Heart left ventricle (tissue), 16 donors: ENCODE results near the gene GLB1L. TPM values are rescaled to one million over a fixed set of nuclear protein-coding genes. Genes with fewer than 3 reads are reported as not detected.
A peak's percentile ranks its signal among the peaks of the same experiment; 100 is the strongest.

ENCODE experiments used
- ATAC-seq, 4 donors: fragments of 200-7000 bp; cut with Tn5 transposase; one replicate each; pipeline ENCODE4 v1.9.1; 2020 to 2022; ENCODE audit warnings: moderate library complexity in 4 of 4, mild to moderate bottlenecking in 3 of 4, moderate number of reproducible peaks in 1 of 4
- DNase-seq, 5 donors: peaks; one replicate each; pipeline ENCODE4 v3.0.0-alpha.2; 2020
- H3K27ac ChIP-seq, 12 donors: fragments of 200-600 bp; sonication (generic) in 4 of 12; one replicate each; pipeline versions ENCODE4 v1.5.0 to v1.8.0; 2016 to 2022; ENCODE audit warnings: mild to moderate bottlenecking in 2 of 12
- H3K27me3 ChIP-seq, 9 donors: fragments of 200-600 bp; sonication (generic) in 2 of 9; one replicate each; pipeline versions ENCODE4 v1.5.1 to v1.8.0; 2016 to 2022; ENCODE audit warnings: mild to moderate bottlenecking in 3 of 9
- H3K36me3 ChIP-seq, 9 donors: fragments of 200-600 bp; sonication (generic) in 2 of 9; one replicate each; pipeline versions ENCODE4 v1.5.0 to v1.8.0; 2018 to 2022; ENCODE audit warnings: mild to moderate bottlenecking in 2 of 9
- H3K4me1 ChIP-seq, 12 donors: fragments of 200-600 bp; sonication (generic) in 4 of 12; one replicate each; pipeline versions ENCODE4 v1.5.0 to v1.8.0; 2016 to 2022; ENCODE audit warnings: mild to moderate bottlenecking in 3 of 12
- H3K4me3 ChIP-seq, 12 donors: fragments of 200-600 bp; sonication (generic) in 4 of 12; one replicate each; pipeline versions ENCODE4 v1.5.0 to v1.8.0; 2017 to 2022; ENCODE audit warnings: mild to moderate bottlenecking in 9 of 12, moderate library complexity in 4 of 12
- H3K9me3 ChIP-seq, 12 donors: fragments of 200-600 bp; sonication (generic) in 4 of 12; one replicate each; pipeline versions ENCODE4 v1.5.0 to v1.8.0; 2016 to 2022; ENCODE audit warnings: mild to moderate bottlenecking in 1 of 12
- POLR2A ChIP-seq, 2 donors: fragments of 450-650 bp; IDR thresholded peaks; one replicate each; pipeline ENCODE4 v1.6.1; 2017; ENCODE audit warnings: antibody characterized with exemption in 2 of 2, mild to moderate bottlenecking in 2 of 2, moderate library complexity in 2 of 2
- WGBS, 4 donors: extraction: QIAGEN DNeasy Blood & Tissue Kit in 2 of 4; methylation state at CpG; one replicate each; pipeline versions ENCODE4 v1.1.5 to v1.1.7; 2013 to 2018; 5-methylcytosine and 5-hydroxymethylcytosine counted together
- intact Hi-C, 10 donors: fragments of 100-400 bp; cut with DNase I; formaldehyde crosslinking; loops; one replicate each; pipeline versions ENCODE4 v1.11.1 to v1.14.2; 2022
- polyA plus RNA-seq, 2 donors: library from polyadenylated mRNA; stranded (reverse); fragments of 200-250 nt; gene quantifications; one replicate each; pipeline ENCODE4 v1.2.3, GENCODE V29; 2013
- total RNA-seq, 9 donors: library from RNA; depleted of rRNA in 2 of 9; stranded (reverse); fragments of >200 nt in 2 of 9; fragmentation: NEBNext Ultra II Directional in 3 of 9; extraction: Animal tissue kit (Norgen Biotek cat#: 25700) in 3 of 9; gene quantifications; one replicate each; pipeline versions ENCODE4 v1.1.0 to v1.2.4, GENCODE V29; 2016 to 2023
- TF ChIP-seq, protein P1 (sequence below), 12 donors: fragments of 200-600 bp; sonication (generic) in 4 of 12; IDR thresholded peaks; one replicate each; pipeline versions ENCODE4 v1.5.0 to v1.8.0; 2018 to 2022; ENCODE audit warnings: antibody characterized with exemption in 12 of 12, mild to moderate bottlenecking in 5 of 12
- donor health status: ischemic (EF 13 %, LVEDD 7.1; RV severe dilation, severe dysfunction).
- donor health status: healthy with polysubstance abuse.
- donor health status: DM: no; HTN: yes; CAD: no.
- donor health status: DM: no; HTN: no; CAD: no.
- donor health status: ischemic (EF 25% LVEDD 6.9; RV normal size, moderate dysfunction).
- donor health status: ischemic (EF 25% LVEDD 5.7; RV mildly dilated, moderate dysfunction).
- donor health status: healthy.
- donor health status: DM: yes; HTN: yes; CAD: no.
- donor health status: ischemic (EF 35%, LVEDD 5.7; RV mildly dilated, moderate dysfunction).
- donor health status: nonischemic (EF 11% LVEDD 7.7; RV severe dilation, severe dysfunction).
- donor health status: DM: yes; HTN: yes; CAD: no.
- donor health status: PGD.
- donor health status: ischemic (EF 29% LVEDD 5.4; RV normal size, mild dysfunction).
- donor health status: nonischemic (EF 23%, LVEDD 6.1; RV moderate dilation, normal function).

Gene GLB1L
- total and polyA plus RNA-seq, 11 donors: 1.3 to 7.9 (median 2.4) TPM

DNA sequence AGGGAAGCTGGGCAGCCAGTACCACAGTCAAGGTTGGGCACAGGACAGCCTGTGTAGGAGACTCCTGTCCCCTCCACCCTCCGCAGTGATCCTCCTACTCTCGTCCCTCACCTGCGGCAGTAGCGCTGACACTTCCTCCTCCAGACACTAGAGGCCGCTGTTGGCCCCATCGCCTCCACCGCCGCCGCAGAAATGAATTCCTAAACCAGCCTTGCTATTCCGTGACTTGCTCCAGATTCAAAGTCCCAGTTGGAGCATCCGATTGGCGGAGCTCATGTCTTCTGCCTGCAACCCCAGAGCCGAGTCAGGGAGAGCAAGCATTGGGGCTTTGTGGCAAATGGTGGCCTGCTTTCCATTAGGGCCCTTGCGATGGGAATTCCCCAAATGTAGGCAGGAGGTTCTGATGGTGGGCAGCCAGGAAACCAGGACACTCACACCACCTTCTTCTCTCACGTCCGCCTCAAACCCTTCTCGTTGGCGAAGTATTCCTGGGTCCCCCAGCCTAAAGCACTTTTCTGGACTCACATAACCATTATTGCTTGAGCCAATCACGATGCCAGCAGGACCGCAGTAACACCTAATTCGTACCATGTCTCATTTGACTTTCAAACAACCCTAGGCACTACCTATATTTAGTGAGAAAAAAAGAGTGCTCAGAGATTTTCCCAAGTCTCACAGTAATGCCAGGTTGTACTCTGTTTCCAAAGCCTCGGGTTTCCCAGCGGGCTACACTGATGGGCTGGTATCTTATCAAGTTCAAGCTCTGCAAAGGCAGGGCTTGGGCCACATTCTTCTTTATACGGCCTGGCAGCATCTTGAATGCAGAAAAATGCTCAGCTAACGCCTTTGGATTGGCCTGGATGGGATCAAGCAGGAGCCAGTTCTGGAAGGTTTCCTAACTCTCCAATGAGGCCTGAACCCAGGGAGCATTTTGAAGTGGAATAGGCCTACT lies 32.7 kb upstream of the GLB1L start:
- Histone ChIP-seq H3K4me3 (peak overlapping the region in 6 of 12 donors; percentile 14 to 89 (median 46)), H3K27ac (peak overlapping the region; percentile 72 to 100 (median 99)), H3K9me3 (no peaks in the 10 kb centered on the region), H3K36me3 (peaks cover 0 to 28% (median 27%) of the 10 kb centered on the region in 9 donors), H3K4me1 (peaks cover 7 to 50% (median 31%) of the 10 kb centered on the region in 12 donors), H3K27me3 (no peaks in the 10 kb centered on the region)
- 22 to 26% (median 25%) methylated on average over 24 to 25 of the region's 25 CpGs for WGBS, 4 donors
- intact Hi-C loops: loop anchor here in 8 of 10 donors (1.0 to 5.0 kb wide), 9 partner anchors 16 to 489 kb away; partner anchors contain the start of genes CNPPD1 (in 5 of the 8), RETREG2 (in 3 of the 8), GLB1L (in 1 of the 8) and STK16 (in 1 of the 8)
- DNase-seq (peak; percentile 75 to 88 (median 79)), ATAC-seq (peak; percentile 2 to 34 (median 14))
- TF ChIP-seq, protein P1, sequence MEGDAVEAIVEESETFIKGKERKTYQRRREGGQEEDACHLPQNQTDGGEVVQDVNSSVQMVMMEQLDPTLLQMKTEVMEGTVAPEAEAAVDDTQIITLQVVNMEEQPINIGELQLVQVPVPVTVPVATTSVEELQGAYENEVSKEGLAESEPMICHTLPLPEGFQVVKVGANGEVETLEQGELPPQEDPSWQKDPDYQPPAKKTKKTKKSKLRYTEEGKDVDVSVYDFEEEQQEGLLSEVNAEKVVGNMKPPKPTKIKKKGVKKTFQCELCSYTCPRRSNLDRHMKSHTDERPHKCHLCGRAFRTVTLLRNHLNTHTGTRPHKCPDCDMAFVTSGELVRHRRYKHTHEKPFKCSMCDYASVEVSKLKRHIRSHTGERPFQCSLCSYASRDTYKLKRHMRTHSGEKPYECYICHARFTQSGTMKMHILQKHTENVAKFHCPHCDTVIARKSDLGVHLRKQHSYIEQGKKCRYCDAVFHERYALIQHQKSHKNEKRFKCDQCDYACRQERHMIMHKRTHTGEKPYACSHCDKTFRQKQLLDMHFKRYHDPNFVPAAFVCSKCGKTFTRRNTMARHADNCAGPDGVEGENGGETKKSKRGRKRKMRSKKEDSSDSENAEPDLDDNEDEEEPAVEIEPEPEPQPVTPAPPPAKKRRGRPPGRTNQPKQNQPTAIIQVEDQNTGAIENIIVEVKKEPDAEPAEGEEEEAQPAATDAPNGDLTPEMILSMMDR (IDR thresholded peaks at IDR 0.05): peak; percentile 97 to 100 (median 98)
- no peak for TF ChIP-seq POLR2A (IDR thresholded peaks at IDR 0.05)

DNA sequence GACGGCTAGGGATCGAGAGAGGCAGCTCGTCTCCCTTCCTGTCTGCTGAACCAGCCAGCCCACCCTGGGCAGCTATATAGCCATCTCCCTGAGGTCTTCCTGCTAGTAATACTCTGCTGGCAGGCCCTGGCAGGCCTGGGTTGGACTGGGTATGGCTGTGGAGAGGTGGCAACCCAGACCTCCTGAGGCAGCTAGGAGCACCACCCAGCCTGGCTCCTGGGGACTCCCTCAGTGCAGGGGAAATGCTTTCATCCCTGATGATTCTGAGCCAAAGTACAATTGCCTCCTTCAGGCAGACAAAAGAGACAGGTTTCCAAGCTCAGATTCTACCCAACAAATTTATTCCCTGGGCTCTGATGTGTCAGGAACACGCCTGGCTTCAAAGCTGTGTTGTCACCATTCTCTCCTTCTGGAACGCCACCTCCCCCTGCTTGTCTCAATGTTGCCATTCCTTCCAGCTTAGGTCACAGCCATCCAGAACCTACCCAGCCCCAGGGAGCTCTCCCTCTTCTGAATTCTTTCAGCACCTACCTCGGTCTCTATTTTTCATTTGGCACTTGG lies 29.2 kb upstream of the GLB1L start:
- peak in 4 of 5 donors; percentile 54 to 77 (median 68) for DNase-seq
- Histone ChIP-seq H3K9me3 (no peaks in the 10 kb centered on the region), H3K36me3 (no peaks in the 10 kb centered on the region), H3K4me1 (peaks cover 7 to 33% (median 24%) of the 10 kb centered on the region in 12 donors), H3K27me3 (no peaks in the 10 kb centered on the region), H3K4me3 (no peak overlapping the region), H3K27ac (peak overlapping the region; percentile 55 to 98 (median 88))
- ATAC-seq: peak; percentile 25 to 52 (median 45)
- WGBS, 4 donors: 4 to 33% (median 24%) methylated on average over 3 to 6 of the region's 6 CpGs
- intact Hi-C loops: no loop called here
- TF ChIP-seq, protein P1 (IDR thresholded peaks at IDR 0.05): no peak
- no peak for TF ChIP-seq POLR2A (IDR thresholded peaks at IDR 0.05)

- Histone ChIP-seq H3K9me3 (no peaks in the 10 kb centered on the region), H3K4me1 (peaks cover 7 to 36% (median 22%) of the 10 kb centered on the region in 12 donors), H3K27me3 (no peaks in the 10 kb centered on the region), H3K27ac (peak overlapping the region; percentile 55 to 98 (median 88)), H3K4me3 (no peak overlapping the region), H3K36me3 (no peaks in the 10 kb centered on the region)
- intact Hi-C loops: no loop called here
- TF ChIP-seq POLR2A (IDR thresholded peaks at IDR 0.05): no peak
- TF ChIP-seq, protein P1 (IDR thresholded peaks at IDR 0.05): no peak
- ATAC-seq (peak in 1 of 4 donors; percentile 21), DNase-seq (peak in 2 of 5 donors; percentile 9 to 43)
- 65 to 76% (median 73%) methylated on average over 3 of the region's 3 CpGs for WGBS, 4 donors
Measured at GRCh38 chr2:219273937-219274336, 28.7 kb upstream of the GLB1L start.

DNA sequence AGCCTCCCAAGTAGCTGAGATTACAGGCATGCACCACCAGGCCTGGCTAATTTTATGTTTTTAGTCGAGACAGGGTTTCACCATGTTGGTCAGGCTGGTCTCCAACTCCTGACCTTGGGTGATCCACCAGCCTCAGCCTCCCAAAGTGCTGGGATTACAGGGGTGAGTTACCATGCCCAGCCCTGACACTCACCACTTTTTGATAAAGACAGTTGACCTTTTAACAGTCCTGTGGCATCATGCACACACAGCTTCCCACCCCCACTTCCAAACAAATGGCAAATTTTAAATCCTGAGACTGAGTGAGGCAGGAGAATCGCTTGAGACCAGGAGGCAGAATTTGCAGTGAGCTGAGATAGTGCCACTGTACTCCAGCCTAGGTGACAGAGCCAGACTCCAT lies 27.8 kb upstream of the GLB1L start:
- ATAC-seq: peak in 1 of 4 donors; percentile 42
- Histone ChIP-seq H3K9me3 (no peaks in the 10 kb centered on the region), H3K27me3 (no peaks in the 10 kb centered on the region), H3K36me3 (no peaks in the 10 kb centered on the region), H3K27ac (peak overlapping the region in 4 of 12 donors; percentile 79 to 98 (median 90)), H3K4me3 (no peak overlapping the region), H3K4me1 (peaks cover 2 to 27% (median 13%) of the 10 kb centered on the region in 12 donors)
- intact Hi-C loops: no loop called here
- TF ChIP-seq, protein P1 (IDR thresholded peaks at IDR 0.05): no peak
- no peak for TF ChIP-seq POLR2A (IDR thresholded peaks at IDR 0.05)
- DNase-seq: peak in 1 of 5 donors; percentile 39
- WGBS, 4 donors: 61 to 79% (median 62%) methylated on average over 2 of the region's 2 CpGs
